Mucosa of gallbladder (tissue), 1 donor: ENCODE results near the gene LDLRAP1. TPM values are rescaled to one million over a fixed set of nuclear protein-coding genes. Genes with fewer than 3 reads are reported as not detected.

Experiments used
- DNase-seq: peaks from one replicate; pipeline ENCODE4 v3.0.0-alpha.2; 2020; ENCODE audit warnings: low spot score
- total RNA-seq: library from RNA; stranded (reverse); gene quantifications from one replicate; pipeline ENCODE4 v1.2.1, GENCODE V29; 2021
- donor health status: DM: no; HTN: no; CAD: no.

LDLRAP1 gene
- total RNA-seq, 1 donor from 2014 or later: 22.8 TPM

DNA sequence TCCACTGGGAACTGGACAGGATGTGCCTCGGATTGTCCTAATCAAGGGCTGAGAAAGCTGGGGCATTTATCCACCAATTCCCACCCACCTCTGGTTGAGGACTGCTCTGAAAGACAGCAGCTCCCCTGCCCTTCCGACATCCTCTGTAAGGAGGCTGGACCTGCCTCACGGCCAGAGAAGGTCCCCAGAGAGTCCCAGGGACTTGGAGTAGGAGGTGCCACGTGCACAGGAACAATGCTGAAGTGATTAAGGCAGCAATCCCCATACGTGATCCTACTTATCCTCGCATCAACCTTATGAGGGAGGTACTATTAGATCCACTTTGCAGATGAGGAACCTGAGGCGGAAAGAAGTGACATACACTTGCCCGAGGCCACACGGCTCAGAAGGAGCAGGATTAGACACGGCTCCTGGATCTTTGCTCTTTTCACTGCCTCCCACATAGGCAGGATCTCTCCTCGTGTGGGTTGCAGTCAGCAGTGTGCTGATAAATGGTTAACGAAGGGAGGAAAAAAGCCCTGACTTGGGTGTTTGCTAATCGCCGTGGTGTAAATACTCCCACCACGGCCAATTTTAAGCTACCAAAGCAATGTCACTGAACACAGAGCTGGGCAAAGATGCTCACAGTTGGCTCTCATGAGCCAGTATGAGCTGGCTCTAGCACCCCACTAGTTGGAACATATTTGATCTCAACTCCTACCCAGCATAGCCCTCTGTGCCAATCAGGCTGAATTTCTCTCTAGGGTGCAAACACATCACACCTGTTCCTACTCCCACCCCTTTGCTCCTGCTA is 18.6 kb upstream of the LDLRAP1 start:
- DNase-seq: no peak

DNA sequence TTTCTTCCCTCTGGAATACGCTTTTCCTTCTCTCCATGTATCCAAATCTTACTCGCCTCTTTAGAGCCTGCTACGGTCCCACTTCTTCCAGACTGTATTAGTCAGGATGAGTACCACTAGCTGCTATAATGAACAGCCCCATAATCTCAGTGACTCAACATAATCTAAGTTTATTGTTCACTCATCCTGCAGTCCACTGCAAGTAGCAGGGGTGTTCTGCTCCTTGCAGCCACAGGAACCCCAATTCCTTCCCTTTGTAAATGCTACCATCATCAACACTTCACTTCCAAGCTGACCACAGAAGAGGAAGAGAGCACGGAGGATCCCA is 18.1 kb upstream of the LDLRAP1 start:
- no peak for DNase-seq

DNA sequence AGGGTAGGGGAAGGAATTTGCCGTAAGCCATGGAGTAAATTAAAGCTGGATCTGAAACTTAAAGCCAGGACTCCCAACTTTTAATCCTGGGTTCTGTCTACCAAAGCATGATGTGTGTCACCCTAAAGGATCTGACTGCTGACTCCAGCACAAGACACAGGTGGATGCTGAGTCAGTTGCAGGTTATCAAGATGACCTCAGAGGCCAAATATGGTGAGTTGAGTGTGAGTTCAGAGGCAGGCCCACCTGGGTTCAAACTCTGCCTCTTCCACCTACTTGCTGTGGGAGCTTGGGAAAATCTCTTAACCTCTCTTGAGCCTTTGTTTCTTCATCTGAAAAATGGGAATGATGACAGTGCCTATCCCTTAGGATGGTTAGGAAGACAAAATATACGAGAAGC is 16.7 kb upstream of the LDLRAP1 start:
- no peak for DNase-seq

DNA sequence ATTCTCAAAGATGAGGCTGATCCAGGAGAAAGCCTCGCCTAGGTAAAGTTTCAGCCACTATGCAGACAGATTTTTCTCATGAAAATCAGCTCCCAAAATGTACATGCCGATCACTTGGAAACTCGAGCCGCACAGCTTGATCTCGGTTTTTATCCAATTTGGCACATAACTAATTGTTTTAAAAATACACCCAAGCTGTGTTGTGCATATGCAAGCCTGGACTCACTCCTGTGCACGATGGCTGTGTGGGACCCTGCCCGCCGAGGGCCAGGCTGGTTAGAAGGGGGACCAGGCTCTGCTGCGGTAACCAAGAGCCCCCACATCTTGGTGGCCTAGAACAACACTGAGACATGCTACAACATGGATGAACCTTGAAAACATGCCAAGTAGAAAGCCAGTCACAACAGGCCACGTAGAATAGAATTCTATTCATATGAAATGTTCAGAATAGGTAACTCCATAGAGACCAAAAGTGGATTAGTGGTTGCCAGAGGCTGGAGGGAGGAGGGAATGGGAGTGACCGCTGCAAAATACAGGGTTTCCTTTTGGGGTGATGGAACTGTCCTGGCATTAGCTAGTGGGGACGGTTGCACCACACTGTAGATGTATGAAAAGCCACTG is 16.1 kb upstream of the LDLRAP1 start:
- no peak for DNase-seq

DNA sequence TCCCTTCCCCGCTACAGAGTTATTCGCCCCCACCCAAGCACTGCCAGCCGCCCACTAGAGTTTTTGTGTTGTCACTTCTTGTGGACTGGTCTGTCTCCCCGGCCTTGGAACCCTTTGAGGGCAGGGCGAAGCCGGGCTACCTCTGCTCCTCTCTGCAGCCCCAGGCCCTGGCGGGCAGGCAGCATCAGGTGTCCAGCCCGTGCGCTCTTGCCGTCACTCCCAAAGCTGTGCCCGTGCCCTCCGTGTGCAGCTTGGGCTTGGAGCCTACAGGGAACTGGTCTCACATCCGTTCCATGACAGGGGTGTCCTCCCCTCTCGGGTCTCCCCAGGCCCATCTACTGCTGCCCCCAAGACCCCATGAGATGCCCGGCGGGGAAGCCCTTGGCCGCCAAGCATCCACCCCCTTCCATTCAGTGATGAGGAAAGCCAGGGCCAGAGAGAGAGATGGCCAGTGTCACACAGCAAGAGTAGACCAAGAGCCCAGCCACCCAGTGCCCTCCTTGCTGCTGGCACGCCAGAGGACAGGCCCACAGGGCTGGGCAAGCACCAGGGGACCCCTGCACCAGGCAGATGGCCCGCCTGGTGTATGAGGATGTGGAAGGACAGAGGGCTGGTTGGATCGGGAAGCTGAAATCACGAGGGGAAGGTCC is 15.3 kb upstream of the LDLRAP1 start:
- DNase-seq: no peak

DNA sequence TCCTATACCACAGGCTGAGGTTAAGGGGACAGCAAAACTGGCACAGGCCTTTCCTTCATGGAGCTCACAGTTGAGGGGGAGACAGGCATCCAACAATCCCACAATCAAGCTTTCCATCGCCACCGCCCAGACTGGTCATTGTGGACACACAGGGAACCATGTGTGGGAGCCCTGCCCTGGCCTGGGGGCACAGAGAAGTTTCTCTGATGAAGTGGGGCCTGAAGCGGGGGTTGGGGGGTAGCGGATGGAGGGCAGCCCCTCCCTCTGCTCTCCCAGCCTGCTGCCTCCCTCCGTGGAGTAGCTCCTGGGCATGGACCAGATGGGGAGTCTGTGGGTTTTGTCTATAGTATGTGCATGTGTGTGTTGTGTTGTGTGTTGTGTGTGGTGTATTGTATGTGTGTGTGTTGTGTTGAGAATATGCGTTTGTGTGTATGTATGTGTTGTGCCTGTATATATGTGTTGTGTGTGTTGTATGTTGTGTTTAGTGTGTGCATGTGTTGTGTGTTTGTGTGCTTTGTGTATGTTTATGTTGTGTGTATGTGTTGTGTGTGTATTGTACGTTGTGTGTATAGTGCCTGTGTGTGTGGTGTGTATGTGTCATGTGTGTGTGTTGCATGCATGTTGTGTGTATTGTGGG is 14.4 kb upstream of the LDLRAP1 start:
- no peak for DNase-seq

DNA sequence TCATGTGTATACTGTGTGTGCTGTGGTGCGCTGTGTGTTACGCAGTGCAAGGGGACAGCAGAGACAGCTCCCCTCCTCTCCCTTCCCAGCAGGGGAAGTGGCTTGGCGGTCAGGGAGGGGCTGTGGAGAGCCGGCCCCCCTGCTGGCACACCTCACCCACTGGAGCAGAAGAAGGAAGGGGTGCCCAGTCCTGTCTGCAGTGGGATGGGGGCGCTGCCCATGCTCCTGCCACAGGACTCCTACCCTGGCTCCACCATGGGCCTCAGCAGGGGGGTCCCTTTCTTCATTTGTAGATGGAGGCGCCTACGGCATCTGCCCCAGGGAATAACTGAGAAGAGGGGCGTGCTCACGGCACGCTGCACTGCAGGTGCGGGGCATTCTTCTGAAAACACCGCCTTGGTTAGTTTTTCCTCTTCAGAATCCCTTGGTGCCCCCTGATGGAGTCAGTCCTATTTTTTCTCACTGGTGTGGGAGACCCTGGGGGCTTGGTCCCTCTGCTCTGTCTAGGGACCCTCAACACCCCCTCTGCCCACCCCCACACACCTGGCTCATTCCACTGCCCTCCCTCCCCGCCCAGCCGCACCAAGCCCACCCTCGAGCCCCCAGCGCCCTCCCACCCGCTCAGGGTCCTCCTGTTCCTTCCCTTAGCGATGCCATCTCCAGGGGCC is 13.8 kb upstream of the LDLRAP1 start:
- no peak for DNase-seq

DNA sequence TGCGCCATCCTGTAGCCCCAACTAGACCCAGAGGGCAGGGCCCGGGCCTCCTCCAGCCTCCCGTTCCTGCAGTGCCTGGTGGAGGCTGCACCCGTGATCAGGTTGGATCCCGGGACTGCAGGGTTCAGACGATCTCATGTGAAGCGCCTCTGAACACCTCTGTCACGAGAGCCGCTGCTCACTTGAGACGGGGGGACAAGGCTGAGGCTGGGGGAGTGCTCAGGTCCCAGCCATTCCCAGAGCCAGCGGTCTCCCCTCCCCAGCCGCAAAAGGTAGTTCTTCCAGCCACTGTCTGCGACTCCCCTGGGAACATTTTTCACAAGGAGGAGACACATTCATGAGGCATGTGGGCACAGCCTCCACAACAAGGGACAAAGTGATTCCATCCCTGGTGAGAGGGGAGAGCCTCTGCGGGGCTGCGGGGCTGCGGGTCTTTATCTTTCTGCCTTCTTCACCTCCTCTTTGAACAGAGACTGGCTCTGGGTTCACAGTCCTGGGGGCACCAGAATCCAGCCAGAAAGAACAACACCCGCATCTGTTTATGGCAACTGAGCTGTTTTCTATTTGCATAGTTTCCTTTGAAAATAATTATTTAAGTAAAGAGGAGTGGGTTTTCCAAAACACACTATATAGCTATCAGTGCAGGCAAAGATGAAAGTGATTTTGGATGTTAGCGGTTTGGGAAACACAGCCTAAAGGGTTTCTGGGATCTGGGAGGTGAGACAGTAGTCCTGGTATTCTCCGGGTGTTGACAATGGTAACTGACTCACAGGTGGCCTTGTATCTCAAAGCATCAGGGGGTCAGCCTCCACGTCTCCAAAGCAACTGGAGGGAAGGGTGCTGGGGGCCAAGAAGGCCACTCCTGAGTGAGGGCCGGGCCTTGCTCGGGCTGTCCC is 13.0 kb upstream of the LDLRAP1 start:
- DNase-seq: no peak

DNA sequence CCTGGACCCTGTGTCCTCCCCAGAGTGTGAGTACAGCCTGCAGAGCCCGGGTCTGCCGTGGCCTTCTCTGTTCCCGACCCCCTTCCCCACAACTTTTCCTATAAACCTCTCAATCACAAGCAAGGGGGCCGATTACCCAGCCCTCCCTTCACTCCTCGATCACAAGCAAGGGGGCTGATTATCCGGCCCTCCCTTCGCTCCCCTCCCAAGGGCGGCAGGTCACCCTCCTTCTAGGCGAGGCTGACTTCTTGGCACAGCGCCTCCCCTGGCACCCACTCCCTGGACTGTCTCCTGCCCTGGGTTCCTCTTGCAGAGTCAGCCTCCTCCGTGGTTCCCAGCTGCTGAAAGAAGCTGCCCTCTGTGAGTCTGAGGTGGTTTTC is 12.3 kb upstream of the LDLRAP1 start:
- DNase-seq: no peak

DNA sequence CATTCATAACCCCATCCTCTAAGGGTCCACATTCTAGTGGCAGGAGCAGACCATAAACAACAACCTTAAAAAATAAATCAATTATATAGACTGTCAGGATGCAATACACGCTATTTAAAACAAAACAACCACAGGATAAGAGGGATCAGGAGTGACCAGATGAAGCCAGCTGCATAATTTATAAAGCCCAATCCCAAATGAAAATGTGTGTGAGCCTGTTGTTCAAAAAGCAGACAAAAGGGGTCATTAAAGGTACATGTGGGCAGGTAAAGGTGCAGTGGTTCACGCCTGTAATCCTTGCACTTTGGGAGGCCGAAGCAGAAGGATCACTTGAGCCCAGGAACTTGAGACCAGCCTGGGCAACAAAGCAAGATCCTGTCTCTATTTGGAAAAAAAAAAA is 10.4 kb upstream of the LDLRAP1 start:
- DNase-seq: no peak

DNA sequence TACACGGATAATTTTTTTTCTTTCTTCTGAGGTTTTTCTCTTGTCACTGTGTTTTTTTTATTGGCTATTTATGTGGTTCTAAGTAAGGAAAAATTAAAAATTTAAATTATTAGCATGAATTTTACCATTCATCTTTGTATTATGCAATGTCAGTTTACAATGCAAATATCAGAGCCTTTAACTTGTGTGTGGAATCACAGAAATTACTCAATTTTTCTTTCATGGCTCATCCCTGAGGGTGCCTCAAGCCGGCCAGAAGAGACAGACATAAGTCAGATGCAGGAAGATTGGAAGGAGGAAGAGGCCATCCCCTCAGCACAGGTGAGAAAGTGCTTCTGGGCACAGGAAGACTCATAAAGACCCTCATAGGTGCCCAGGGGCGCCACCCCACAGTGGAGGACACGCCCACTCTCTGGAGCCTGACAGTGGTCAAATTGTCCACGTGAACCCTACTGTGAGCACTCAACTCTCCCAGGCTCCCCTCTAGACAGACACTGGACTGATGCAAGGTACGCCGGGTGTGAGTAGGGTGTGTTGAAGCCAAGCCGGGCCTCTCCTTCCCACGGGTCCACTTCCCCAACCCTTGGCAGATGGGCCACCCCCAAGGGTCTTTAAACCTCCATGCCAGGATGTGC is 9.5 kb upstream of the LDLRAP1 start:
- DNase-seq: no peak

DNA sequence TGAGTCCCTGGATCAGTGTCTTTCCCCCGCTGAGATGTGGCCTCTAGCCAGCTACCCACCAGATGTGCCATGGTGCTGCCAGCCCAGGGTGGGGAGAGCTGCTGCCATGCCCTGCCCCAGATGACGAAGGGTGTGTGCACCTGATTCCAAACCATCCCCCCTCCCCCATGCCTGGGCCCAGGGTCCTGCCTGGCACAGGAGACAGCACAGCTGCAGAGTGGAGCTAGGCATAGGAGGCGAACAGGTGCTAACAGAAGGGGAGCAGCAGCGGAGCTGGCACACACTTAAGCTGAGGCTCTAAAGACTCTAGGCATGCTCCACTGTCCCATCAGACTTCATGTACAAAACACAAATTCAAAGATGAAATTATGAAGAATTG is 9.0 kb upstream of the LDLRAP1 start:
- no peak for DNase-seq

DNA sequence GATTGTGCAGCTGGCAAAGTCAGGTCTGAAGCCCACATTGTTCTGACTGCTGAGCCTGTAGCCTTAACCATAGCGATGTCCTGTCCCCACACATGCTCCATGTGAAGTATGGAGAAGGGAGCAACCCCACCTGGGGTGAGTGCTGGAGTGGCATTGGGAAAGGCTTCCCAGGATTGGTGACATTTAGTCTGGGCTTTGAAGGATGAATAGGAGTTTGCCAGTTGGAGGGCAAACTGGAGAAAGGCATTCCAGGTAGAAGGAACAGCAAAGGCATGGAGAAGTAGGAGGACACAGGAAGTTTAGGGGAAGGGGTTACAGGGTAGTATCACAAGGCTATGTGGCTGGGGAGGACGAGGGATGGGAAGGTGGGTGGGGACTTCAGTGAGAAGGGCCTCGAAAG is 7.3 kb upstream of the LDLRAP1 start:
- no peak for DNase-seq

DNA sequence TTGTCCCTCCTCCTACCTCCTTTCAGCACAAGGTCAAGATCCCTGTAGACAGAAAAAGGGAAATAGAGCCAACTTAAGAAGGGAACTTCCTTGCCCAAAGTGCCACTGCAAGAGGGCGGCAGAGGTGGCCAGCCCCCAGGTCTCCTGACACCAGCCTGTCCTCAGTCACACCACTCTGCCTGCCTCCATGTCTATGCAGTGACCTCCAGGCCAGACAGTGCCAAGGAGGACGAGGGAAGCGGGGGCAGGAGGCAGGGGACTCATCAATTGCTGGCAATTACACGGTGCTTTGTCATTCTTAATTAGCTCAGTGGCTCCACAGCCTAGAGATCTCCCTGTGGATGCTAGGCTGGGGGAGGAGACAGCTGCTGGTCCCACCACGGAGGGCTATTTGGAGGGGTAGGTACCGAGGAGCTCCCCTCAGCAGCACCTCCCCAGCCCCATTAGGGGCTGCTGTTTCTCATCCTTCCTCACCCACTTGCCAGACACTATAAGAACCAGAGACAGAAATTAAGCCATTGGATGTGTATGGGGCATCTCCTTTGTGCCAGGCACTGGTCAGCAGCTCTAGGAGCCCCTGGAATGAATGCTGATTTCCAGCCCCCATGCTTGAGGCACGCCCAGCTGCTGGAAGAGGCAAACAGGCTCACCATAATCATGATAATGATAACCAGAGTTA is 6.1 kb upstream of the LDLRAP1 start:
- DNase-seq: no peak

DNA sequence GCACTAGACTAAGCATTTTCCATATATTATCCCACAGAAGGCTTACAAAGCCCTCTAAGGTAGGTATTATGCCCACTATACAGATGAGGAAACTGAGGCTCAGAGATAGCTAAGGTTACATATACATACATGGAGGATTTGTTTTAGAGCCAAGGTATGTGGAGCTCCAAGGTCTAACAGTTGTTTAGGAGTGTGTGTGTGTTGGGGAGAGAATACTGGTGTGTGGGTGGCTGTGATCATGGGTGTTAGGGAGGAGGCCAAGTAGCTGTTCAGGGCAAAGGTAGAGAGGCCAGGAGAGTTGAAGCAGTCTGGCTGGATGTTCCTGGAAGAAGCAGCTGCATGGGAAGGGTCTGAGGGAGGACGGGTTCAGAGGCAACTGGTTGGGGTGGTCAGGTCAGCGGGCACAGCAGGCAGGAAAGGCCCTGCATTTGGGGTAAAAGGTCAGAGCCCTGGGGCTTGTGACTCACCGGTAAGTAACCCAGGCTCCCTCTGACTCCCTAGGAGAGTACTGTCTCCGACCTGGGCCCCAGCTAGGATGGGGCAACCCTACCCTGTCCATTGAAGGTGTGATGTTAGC is 5.1 kb upstream of the LDLRAP1 start:
- no peak for DNase-seq

DNA sequence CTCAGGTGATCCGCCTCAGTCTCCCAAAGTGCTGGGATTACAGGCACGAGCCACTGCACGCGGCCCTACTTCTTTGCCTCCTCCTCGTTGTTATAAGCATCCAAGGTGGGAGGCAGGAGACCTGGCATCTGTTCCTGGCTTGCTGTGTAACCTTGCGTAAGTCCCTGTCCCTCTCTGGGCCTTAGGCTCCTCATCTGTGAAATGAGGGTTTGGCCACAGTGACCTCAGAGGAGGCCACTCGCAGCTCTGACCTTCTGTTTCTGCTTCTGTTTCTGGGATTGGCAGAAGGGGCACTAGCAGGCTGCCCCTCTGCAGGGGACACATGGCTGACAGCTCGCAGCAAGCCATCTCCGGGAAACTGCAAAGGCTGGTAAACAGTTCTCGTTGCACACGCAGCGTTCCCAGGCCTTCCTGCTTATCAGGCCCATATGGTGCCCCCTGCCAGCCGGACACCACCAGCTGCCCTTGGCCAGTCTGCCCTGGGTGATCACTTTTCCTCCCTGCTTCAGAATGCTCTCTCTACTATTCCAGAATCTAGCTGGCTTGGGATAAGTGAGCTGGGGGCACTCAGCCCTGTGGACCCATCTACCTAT is 2.6 kb upstream of the LDLRAP1 start:
- DNase-seq: no peak

DNA sequence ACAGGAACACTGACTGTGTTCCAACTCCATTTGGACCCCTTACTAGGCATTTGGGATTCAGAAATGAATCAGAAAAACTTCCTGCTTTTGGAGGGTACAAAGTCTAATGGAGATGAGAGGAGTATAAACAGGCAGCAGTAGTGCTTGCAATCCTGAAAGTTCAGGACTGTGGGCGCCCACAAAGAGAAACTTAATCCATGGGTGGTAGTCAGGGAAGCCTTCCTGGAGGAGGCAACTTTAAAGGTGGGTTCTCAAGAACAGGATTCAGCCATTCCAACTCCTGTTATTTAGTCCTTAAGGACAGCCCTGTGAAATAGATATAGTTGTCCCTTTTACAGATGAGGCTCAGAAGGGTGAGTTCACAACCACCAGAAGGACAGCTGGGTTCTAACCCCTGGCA is 2.0 kb upstream of the LDLRAP1 start:
- no peak for DNase-seq

DNA sequence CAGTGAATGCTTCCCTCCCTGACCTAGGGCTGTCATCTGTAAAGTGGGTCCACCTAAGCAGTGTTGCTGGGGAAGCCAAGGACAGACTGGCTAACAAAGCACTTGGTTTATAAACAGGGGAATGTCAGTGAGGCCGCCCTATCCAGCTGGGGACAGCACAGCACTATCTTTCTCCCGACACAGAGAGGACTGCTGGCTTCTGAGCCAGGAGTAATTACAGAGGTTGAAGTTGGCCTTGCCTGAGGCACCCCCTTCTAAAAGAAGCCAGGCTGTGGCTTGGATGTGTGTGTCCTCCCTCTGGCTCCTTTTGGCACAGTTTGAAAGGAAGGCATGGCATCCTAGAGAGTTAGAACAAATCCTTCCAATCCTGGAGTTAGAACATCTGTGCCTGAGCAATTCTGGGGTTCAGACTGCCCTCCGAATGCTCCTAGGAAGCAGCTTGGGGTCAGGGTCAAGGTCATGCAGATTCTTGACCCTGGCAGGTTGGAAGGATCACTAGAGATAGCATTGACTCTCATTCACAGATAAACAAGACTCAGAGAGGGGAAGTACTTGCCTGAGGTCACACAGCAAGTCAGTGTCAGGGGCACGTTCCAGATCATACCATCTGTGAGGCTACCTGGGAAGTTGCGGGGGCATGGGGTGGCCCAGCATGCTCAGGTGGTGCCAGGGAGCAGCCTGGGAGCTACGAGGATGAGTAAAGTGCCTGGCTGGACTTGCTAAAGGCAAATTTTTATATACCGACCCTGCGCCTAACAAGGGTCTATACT is 1.3 kb upstream of the LDLRAP1 start:
- DNase-seq: no peak

DNA sequence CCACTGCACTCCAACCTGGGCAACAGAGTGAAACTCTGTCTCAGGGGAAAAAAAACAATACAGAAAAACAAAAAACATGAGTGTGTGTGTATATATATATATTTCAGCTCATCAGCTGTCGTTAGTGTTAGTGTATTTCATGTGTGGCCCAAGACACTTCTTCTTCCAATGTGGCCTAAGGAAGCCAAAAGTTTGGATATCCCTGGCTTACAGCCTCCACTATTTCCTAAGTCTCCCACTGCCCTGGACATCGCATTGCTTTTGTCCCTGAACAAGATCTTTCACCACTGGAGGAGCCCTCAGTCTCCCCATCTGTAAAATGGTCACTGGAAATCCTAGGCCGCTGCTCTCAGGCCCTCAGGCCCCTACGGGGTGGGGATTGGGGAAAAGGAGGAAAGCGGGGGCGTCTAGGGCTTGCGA is 391 bp upstream of the LDLRAP1 start:
- no peak for DNase-seq
